ENCODE results near the gene POLR3GL.
A peak's percentile ranks its signal among the peaks of the same experiment; 100 is the strongest.

POLR3GL gene

DNA sequence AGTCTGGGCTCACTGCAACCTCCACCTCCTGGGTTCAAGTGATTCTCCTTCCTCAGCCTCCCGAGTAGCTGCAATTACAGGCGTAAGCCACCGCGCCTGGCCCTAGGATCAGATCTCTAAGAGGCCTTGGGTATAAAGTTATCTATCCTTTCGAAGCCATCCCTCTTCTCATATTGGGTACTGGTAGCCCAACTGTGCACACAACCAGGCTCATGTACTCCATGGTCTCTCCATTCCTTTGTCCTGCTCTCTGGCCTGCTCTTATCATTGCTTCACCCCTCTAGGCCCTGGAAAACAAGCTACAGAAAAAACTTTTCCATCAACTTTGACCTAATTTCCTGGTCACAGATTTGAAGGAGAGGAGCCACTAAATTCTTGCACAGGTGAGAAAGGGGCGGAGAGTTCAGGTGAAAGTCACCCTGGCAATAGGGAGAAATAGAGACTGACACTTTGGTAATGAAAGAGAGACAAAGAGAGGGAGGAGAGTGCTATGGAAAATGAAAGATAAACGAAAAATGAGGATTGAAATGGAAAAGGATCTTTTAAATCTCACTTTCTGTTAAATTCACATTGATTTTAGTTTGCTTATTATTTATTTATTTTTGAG is 25.9 kb downstream of the POLR3GL start:
- DNase-seq (ENCODE audit: low spot score), result no peak
- H3K36me3 ChIP-seq (ENCODE audit: low read depth), result peaks cover 35% of the 10 kb centered on the region

GRCh38 chr1:145991735-145992412 is 27.4 kb downstream of the POLR3GL start:
- TF ChIP-seq, protein P1, sequence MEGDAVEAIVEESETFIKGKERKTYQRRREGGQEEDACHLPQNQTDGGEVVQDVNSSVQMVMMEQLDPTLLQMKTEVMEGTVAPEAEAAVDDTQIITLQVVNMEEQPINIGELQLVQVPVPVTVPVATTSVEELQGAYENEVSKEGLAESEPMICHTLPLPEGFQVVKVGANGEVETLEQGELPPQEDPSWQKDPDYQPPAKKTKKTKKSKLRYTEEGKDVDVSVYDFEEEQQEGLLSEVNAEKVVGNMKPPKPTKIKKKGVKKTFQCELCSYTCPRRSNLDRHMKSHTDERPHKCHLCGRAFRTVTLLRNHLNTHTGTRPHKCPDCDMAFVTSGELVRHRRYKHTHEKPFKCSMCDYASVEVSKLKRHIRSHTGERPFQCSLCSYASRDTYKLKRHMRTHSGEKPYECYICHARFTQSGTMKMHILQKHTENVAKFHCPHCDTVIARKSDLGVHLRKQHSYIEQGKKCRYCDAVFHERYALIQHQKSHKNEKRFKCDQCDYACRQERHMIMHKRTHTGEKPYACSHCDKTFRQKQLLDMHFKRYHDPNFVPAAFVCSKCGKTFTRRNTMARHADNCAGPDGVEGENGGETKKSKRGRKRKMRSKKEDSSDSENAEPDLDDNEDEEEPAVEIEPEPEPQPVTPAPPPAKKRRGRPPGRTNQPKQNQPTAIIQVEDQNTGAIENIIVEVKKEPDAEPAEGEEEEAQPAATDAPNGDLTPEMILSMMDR (IDR thresholded peaks at IDR 0.05; ENCODE audit: poor library complexity, severe bottlenecking), result no peak
- no peak for DNase-seq (ENCODE audit: low spot score)
- Histone ChIP-seq H3K27me3 (ENCODE audit: insufficient read depth, poor library complexity, severe bottlenecking) (no peaks in the 10 kb centered on the region), H3K4me3 (ENCODE audit: severe bottlenecking) (no peak overlapping the region), H3K36me3 (ENCODE audit: low read depth) (peaks cover 43% of the 10 kb centered on the region), H3K4me1 (ENCODE audit: insufficient read depth, poor library complexity, severe bottlenecking) (peaks cover 10% of the 10 kb centered on the region), H3K27ac (ENCODE audit: poor library complexity, severe bottlenecking) (peak overlapping the region; percentile 91), H3K9me3 (ENCODE audit: severe bottlenecking) (no peaks in the 10 kb centered on the region)
- no peak for ATAC-seq (ENCODE audit: low read depth)

More for the DNA sequence above, 25.9 kb downstream of the POLR3GL start:
- H3K27me3 ChIP-seq (ENCODE audit: insufficient read depth, poor library complexity, severe bottlenecking), result no peaks in the 10 kb centered on the region
- peak; percentile 8; the same call in 1 of the 3 replicates for ATAC-seq (ENCODE audit: low read depth)
- TF ChIP-seq, protein P1 (IDR thresholded peaks at IDR 0.05; ENCODE audit: poor library complexity, severe bottlenecking), result no peak
- H3K4me3 ChIP-seq (ENCODE audit: severe bottlenecking), result no peak overlapping the region
- H3K27ac ChIP-seq (ENCODE audit: poor library complexity, severe bottlenecking), result no peak overlapping the region
- no peaks in the 10 kb centered on the region for H3K9me3 ChIP-seq (ENCODE audit: severe bottlenecking)
- H3K4me1 ChIP-seq (ENCODE audit: insufficient read depth, poor library complexity, severe bottlenecking), result peaks cover 16% of the 10 kb centered on the region

DNA sequence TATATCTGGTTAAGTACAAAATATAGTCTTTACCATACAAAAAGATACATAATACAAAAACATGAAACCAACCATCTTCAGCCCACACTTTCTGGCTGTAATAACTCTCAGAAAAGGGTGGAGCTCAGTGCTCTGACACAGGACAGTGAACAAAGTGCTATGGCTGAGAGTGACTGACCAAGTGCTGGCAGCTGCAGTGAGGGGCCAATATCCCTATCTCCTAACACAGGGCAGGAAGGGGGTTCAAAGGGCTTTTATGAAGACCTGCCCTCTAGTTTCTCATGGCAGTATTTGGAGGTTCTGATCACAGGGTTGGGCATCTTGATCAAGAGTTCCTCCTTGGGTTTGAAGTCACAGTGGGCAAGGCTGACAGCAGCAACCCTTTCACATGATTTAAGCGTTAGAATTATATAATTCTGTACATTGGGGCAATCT is 28.0 kb downstream of the POLR3GL start:
- Histone ChIP-seq H3K36me3 (ENCODE audit: low read depth) (peaks cover 43% of the 10 kb centered on the region), H3K4me1 (ENCODE audit: insufficient read depth, poor library complexity, severe bottlenecking) (peaks cover 15% of the 10 kb centered on the region), H3K4me3 (ENCODE audit: severe bottlenecking) (no peak overlapping the region), H3K27me3 (ENCODE audit: insufficient read depth, poor library complexity, severe bottlenecking) (no peaks in the 10 kb centered on the region), H3K27ac (ENCODE audit: poor library complexity, severe bottlenecking) (peak overlapping the region; percentile 91), H3K9me3 (ENCODE audit: severe bottlenecking) (no peaks in the 10 kb centered on the region)
- TF ChIP-seq, protein P1 (IDR thresholded peaks at IDR 0.05; ENCODE audit: poor library complexity, severe bottlenecking), result no peak
- ATAC-seq (ENCODE audit: low read depth) (no peak), DNase-seq (ENCODE audit: low spot score) (no peak)

- Histone ChIP-seq H3K36me3 (ENCODE audit: low read depth) (peaks cover 43% of the 10 kb centered on the region), H3K4me1 (ENCODE audit: insufficient read depth, poor library complexity, severe bottlenecking) (peaks cover 20% of the 10 kb centered on the region), H3K27me3 (ENCODE audit: insufficient read depth, poor library complexity, severe bottlenecking) (no peaks in the 10 kb centered on the region), H3K4me3 (ENCODE audit: severe bottlenecking) (no peak overlapping the region), H3K27ac (ENCODE audit: poor library complexity, severe bottlenecking) (peak overlapping the region; percentile 91), H3K9me3 (ENCODE audit: severe bottlenecking) (no peaks in the 10 kb centered on the region)
- TF ChIP-seq, protein P1 (IDR thresholded peaks at IDR 0.05; ENCODE audit: poor library complexity, severe bottlenecking), result no peak
- ATAC-seq (ENCODE audit: low read depth) (no peak), DNase-seq (ENCODE audit: low spot score) (no peak)
These were observed 28.6 kb downstream of the POLR3GL start for GRCh38 chr1:145992958-145993617.
